Muscle layer of colon (tissue), 2 donors: ENCODE results near the gene SRRM4.

Experiments used
- H3K27ac ChIP-seq: one replicate; pipeline ENCODE4 v1.7.0; 2013; ENCODE audit warnings: low read depth, mild to moderate bottlenecking, low read length, moderate library complexity
- H3K27me3 ChIP-seq, 2 donors: one replicate each; pipeline ENCODE4 v1.7.0; 2013; ENCODE audit warnings: low read length in 2 of 2, mild to moderate bottlenecking in 2 of 2; ENCODE audit not compliant: insufficient read depth in 2 of 2, control insufficient read depth in 1 of 2
- H3K36me3 ChIP-seq: one replicate; pipeline ENCODE4 v1.7.0; 2013; ENCODE audit warnings: mild to moderate bottlenecking, low read length; ENCODE audit not compliant: insufficient read depth
- H3K4me1 ChIP-seq: one replicate; pipeline ENCODE4 v1.7.0; 2013; ENCODE audit warnings: mild to moderate bottlenecking, low read length; ENCODE audit not compliant: insufficient read depth
- H3K4me3 ChIP-seq, 2 donors: one replicate each; pipeline ENCODE4 v1.7.0; 2013; ENCODE audit warnings: low read length in 2 of 2, low read depth in 1 of 2, mild to moderate bottlenecking in 1 of 2, moderate library complexity in 1 of 2
- H3K9ac ChIP-seq: one replicate; pipeline ENCODE4 v1.7.0; 2013; ENCODE audit warnings: low read length
- H3K9me3 ChIP-seq: one replicate; pipeline ENCODE4 v1.7.0; 2013; ENCODE audit warnings: mild to moderate bottlenecking, low read length
- donor health status: abdominal sarcoma.
- donor health status: Adenocarcinoma of cecum.

Gene SRRM4

GRCh38 chr12:119129827-119130434 is 148.6 kb downstream of the SRRM4 start:
- no peak overlapping the region for H3K27ac ChIP-seq
- no peaks in the 10 kb centered on the region for H3K4me1 ChIP-seq
- no peak overlapping the region for H3K4me3 ChIP-seq
- peaks cover 6% of the 10 kb centered on the region for H3K9me3 ChIP-seq
- no peak overlapping the region for H3K9ac ChIP-seq
- no peaks in the 10 kb centered on the region for H3K36me3 ChIP-seq
- no peaks in the 10 kb centered on the region for H3K27me3 ChIP-seq

- no peaks in the 10 kb centered on the region for H3K36me3 ChIP-seq
- H3K27ac ChIP-seq = no peak overlapping the region
- H3K27me3 ChIP-seq = no peaks in the 10 kb centered on the region
- H3K9ac ChIP-seq = no peak overlapping the region
- no peak overlapping the region for H3K4me3 ChIP-seq
- H3K9me3 ChIP-seq = peaks cover 6% of the 10 kb centered on the region
- no peaks in the 10 kb centered on the region for H3K4me1 ChIP-seq
Observed at GRCh38 chr12:119130523-119130922, 149.2 kb downstream of the SRRM4 start.

GRCh38 chr12:119134284-119135072 is 153.1 kb downstream of the SRRM4 start:
- Histone ChIP-seq H3K9ac (no peak overlapping the region), H3K9me3 (peaks cover 6% of the 10 kb centered on the region), H3K36me3 (no peaks in the 10 kb centered on the region), H3K27ac (no peak overlapping the region), H3K4me3 (no peak overlapping the region), H3K4me1 (no peaks in the 10 kb centered on the region), H3K27me3 (no peaks in the 10 kb centered on the region)

- no peak overlapping the region for H3K4me3 ChIP-seq
- H3K9ac ChIP-seq = no peak overlapping the region
Observed at GRCh38 chr12:119136811-119137410, 155.6 kb downstream of the SRRM4 start.

GRCh38 chr12:119139448-119139847 is 158.1 kb downstream of the SRRM4 start:
- Histone ChIP-seq H3K4me3 (no peak overlapping the region), H3K4me1 (no peaks in the 10 kb centered on the region), H3K27me3 (no peaks in the 10 kb centered on the region), H3K36me3 (no peaks in the 10 kb centered on the region), H3K27ac (no peak overlapping the region), H3K9me3 (no peaks in the 10 kb centered on the region), H3K9ac (no peak overlapping the region)

More at GRCh38 chr12:119136811-119137410, 155.6 kb downstream of the SRRM4 start:
- H3K27ac ChIP-seq = no peak overlapping the region
- H3K4me1 ChIP-seq = no peaks in the 10 kb centered on the region
- H3K36me3 ChIP-seq = no peaks in the 10 kb centered on the region
- H3K27me3 ChIP-seq = no peaks in the 10 kb centered on the region
- H3K9me3 ChIP-seq = peaks cover 6% of the 10 kb centered on the region

GRCh38 chr12:119145367-119145766 is 164.0 kb downstream of the SRRM4 start:
- Histone ChIP-seq H3K4me1 (no peaks in the 10 kb centered on the region), H3K4me3 (no peak overlapping the region), H3K36me3 (no peaks in the 10 kb centered on the region), H3K27ac (no peak overlapping the region), H3K9ac (no peak overlapping the region), H3K9me3 (no peaks in the 10 kb centered on the region), H3K27me3 (no peaks in the 10 kb centered on the region)

- H3K27ac ChIP-seq = no peak overlapping the region
- no peaks in the 10 kb centered on the region for H3K36me3 ChIP-seq
- H3K27me3 ChIP-seq = no peaks in the 10 kb centered on the region
- H3K9ac ChIP-seq = no peak overlapping the region
- H3K4me1 ChIP-seq = no peaks in the 10 kb centered on the region
- H3K9me3 ChIP-seq = peaks cover 7% of the 10 kb centered on the region
- H3K4me3 ChIP-seq = no peak overlapping the region
Observed at GRCh38 chr12:119147847-119148448, 166.6 kb downstream of the SRRM4 start.

GRCh38 chr12:119149270-119149669 is 167.9 kb downstream of the SRRM4 start:
- Histone ChIP-seq H3K27me3 (no peaks in the 10 kb centered on the region), H3K9ac (no peak overlapping the region), H3K27ac (no peak overlapping the region), H3K4me3 (no peak overlapping the region), H3K9me3 (peaks cover 7% of the 10 kb centered on the region), H3K4me1 (no peaks in the 10 kb centered on the region), H3K36me3 (no peaks in the 10 kb centered on the region)

- Histone ChIP-seq H3K4me1 (no peaks in the 10 kb centered on the region), H3K27ac (no peak overlapping the region), H3K36me3 (no peaks in the 10 kb centered on the region), H3K27me3 (no peaks in the 10 kb centered on the region), H3K9me3 (peaks cover 7% of the 10 kb centered on the region), H3K4me3 (no peak overlapping the region), H3K9ac (no peak overlapping the region)
Observed at GRCh38 chr12:119151445-119152026, 170.2 kb downstream of the SRRM4 start.

- Histone ChIP-seq H3K27ac (no peak overlapping the region), H3K4me3 (peak overlapping the region; percentile 27 to 41), H3K4me1 (no peaks in the 10 kb centered on the region), H3K9ac (no peak overlapping the region), H3K36me3 (no peaks in the 10 kb centered on the region), H3K27me3 (no peaks in the 10 kb centered on the region), H3K9me3 (peaks cover 7% of the 10 kb centered on the region)
Observed at GRCh38 chr12:119153477-119154434, 172.4 kb downstream of the SRRM4 start.
